Measurements from ENCODE around the gene CARNS1. TPM values are rescaled to one million over a fixed set of nuclear protein-coding genes. Genes with fewer than 3 reads are reported as not detected.

The CARNS1 gene
- total and polyA plus RNA-seq, 12 donors, result 0.10 to 0.80 (median 0.35) TPM; not detected in 1

DNA sequence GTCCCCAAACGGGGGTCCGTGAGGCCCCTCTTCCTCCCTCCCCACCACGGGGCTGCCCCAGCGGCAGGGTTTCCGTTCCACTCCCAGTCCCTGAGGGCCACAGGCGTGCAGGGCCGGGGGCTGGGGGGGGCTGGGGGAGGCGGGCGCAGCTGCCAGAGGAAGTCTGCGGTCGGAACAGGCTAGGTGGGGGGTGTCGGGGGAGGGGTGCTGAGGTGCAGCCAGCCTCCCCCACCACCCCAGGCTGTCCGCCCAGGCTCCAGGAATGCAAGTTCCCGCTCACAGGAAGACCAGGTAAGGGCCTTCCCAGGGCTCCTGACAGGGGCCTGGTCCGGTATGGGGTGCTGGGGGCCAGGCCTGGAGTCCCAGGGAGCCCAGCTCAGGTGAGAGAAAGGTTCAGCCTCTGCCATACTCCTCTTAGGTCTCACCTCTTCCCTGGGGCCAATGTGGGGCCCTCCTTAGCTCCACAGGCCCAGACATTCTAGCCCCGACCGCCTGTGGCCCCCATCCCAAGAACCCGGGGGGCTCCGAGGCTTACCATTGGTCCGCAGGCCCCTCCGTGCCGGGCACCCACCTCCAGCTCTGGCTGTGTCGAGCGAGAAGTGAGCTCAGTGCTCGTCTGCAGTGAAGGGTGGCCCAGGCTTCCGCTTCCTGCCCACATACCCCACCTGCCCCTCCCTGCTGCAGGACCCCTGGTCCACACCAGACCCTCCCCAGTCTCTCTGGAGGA is 21.8 kb downstream of the CARNS1 start, which contains the start of gene PTPRCAP:
Gene PTPRCAP, minus strand, starts transcription at position 601 of the 727 bp plus-strand sequence. Its CDS starts 63 bp downstream, at position 538.
- 68 to 90% (median 77%) methylated on average over 4 to 26 of the region's 26 CpGs for WGBS, 4 donors
- TF ChIP-seq POLR2A (IDR thresholded peaks at IDR 0.05), result no peak
- TF ChIP-seq, protein P1, sequence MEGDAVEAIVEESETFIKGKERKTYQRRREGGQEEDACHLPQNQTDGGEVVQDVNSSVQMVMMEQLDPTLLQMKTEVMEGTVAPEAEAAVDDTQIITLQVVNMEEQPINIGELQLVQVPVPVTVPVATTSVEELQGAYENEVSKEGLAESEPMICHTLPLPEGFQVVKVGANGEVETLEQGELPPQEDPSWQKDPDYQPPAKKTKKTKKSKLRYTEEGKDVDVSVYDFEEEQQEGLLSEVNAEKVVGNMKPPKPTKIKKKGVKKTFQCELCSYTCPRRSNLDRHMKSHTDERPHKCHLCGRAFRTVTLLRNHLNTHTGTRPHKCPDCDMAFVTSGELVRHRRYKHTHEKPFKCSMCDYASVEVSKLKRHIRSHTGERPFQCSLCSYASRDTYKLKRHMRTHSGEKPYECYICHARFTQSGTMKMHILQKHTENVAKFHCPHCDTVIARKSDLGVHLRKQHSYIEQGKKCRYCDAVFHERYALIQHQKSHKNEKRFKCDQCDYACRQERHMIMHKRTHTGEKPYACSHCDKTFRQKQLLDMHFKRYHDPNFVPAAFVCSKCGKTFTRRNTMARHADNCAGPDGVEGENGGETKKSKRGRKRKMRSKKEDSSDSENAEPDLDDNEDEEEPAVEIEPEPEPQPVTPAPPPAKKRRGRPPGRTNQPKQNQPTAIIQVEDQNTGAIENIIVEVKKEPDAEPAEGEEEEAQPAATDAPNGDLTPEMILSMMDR (IDR thresholded peaks at IDR 0.05), result no peak
- peaks cover 0 to 68% of the 10 kb centered on the region in 2 donors for H3K36me3 ChIP-seq (replicated peaks in 1 of 2)
- no peak within 1 kb of the TSS for H3K4me3 ChIP-seq
- no peaks in the 10 kb centered on the region for H3K9me3 ChIP-seq (replicated peaks in 1 of 3)
- H3K4me1 ChIP-seq (replicated peaks in 1 of 2), result peaks cover 0 to 17% of the 10 kb centered on the region in 2 donors
- intact Hi-C loops (cut with DNase I), result no loop called here
- no peaks in the 10 kb centered on the region for H3K27me3 ChIP-seq
- DNase-seq, result no peak
- peak within 1 kb of the TSS in 2 of 5 donors; percentile 71 to 76 for H3K27ac ChIP-seq

- Histone ChIP-seq H3K9me3 (replicated peaks in 1 of 3) (no peaks in the 10 kb centered on the region), H3K4me3 (no peak overlapping the region), H3K36me3 (replicated peaks in 1 of 2) (peaks cover 0 to 63% of the 10 kb centered on the region in 2 donors), H3K27ac (no peak overlapping the region), H3K27me3 (no peaks in the 10 kb centered on the region), H3K4me1 (replicated peaks in 1 of 2) (peaks cover 0 to 22% of the 10 kb centered on the region in 2 donors)
- no peak for DNase-seq
- WGBS, 4 donors, result 57 to 74% (median 71%) methylated on average over 2 to 3 of the region's 3 CpGs
- TF ChIP-seq, protein P1 (IDR thresholded peaks at IDR 0.05), result no peak
- TF ChIP-seq POLR2A (IDR thresholded peaks at IDR 0.05), result no peak
- intact Hi-C loops (cut with DNase I), result no loop called here
These were observed 22.3 kb downstream of the CARNS1 start for GRCh38 chr11:67437809-67438157.

- no peak for DNase-seq
- H3K36me3 ChIP-seq (replicated peaks in 1 of 2), result peaks cover 0 to 58% of the 10 kb centered on the region in 2 donors
- TF ChIP-seq POLR2A (IDR thresholded peaks at IDR 0.05), result no peak
- TF ChIP-seq, protein P1 (IDR thresholded peaks at IDR 0.05), result no peak
- WGBS, 4 donors, result 80 to 85% (median 83%) methylated on average over 14 to 41 of the region's 41 CpGs
- no peak overlapping the region for H3K4me3 ChIP-seq
- H3K27ac ChIP-seq, result peak overlapping the region in 1 of 5 donors; percentile 14
- intact Hi-C loops (cut with DNase I), result no loop called here
- no peaks in the 10 kb centered on the region for H3K9me3 ChIP-seq (replicated peaks in 1 of 3)
- peaks cover 0 to 24% of the 10 kb centered on the region in 2 donors for H3K4me1 ChIP-seq (replicated peaks in 1 of 2)
- H3K27me3 ChIP-seq, result no peaks in the 10 kb centered on the region
These were observed 22.9 kb downstream of the CARNS1 start for GRCh38 chr11:67438158-67438902.
